Panc1 (cell line): Measurements from ENCODE around the gene MRC1. TPM values are rescaled to one million over a fixed set of nuclear protein-coding genes. Genes with fewer than 3 reads are reported as not detected.

Experiments
- ATAC-seq: fragments of 200-7000 bp; cut with Tn5 transposase; 2 replicates; pipeline ENCODE4 v1.9.1; 2020; ENCODE audit warnings: mild to moderate bottlenecking, moderate library complexity
- BruUV-seq: library from RNA; stranded (reverse); fragments of 400-500 nt; replicated peaks from 2 replicates; lab custom pipeline; 2021; lab: Mats Ljungman, UMichigan
- CTCF ChIA-PET: fragments of 300-600 bp; sonication (Branson Sonifier 250); formaldehyde crosslinking; loops from one replicate; lab custom pipeline; 2022; ENCODE audit warnings: antibody characterized with exemption; lab: Charles Lee
- POLR2A ChIA-PET: fragments of 300-600 bp; sonication (Branson Sonifier 250); formaldehyde crosslinking; loops from one replicate; lab custom pipeline; 2022; ENCODE audit warnings: antibody characterized with exemption; lab: Charles Lee
- DNase-seq: peaks from one replicate; pipeline ENCODE4 v3.0.0-alpha.2; 2010; ENCODE audit warnings: low read depth, low spot score
- H3K27ac ChIP-seq: 2 replicates; pipeline ENCODE4 v1.5.1; 2011; ENCODE audit warnings: mild to moderate bottlenecking, low read length, inconsistent platforms
- H3K27me3 ChIP-seq: fragments of 200-500 bp; sonication (Bioruptor generic); 2 replicates; pipeline ENCODE4 v1.6.0; 2014; ENCODE audit warnings: low read length, inconsistent platforms; ENCODE audit not compliant: control insufficient read depth, insufficient read depth
- H3K36me3 ChIP-seq: fragments of 200-500 bp; sonication (Bioruptor generic); 2 replicates; pipeline ENCODE4 v1.5.1; 2014; ENCODE audit warnings: inconsistent platforms, mild to moderate bottlenecking, low read length, moderate library complexity; ENCODE audit not compliant: control insufficient read depth, insufficient read depth
- H3K4me1 ChIP-seq: 2 replicates; pipeline ENCODE4 v1.5.1; 2011; ENCODE audit warnings: inconsistent platforms, mild to moderate bottlenecking, low read length, moderate library complexity; ENCODE audit not compliant: control insufficient read depth, insufficient read depth
- H3K4me3 ChIP-seq, 2 experiments: 2 replicates each; pipeline ENCODE4 v1.5.1; 2011 to 2012; ENCODE audit warnings: low read depth in 2 of 2, low read length in 2 of 2, mild to moderate bottlenecking in 2 of 2, inconsistent platforms in 1 of 2, moderate library complexity in 1 of 2
- H3K9me3 ChIP-seq: fragments of 200-500 bp; sonication (Bioruptor generic); 2 replicates; pipeline ENCODE4 v1.5.1; 2014; ENCODE audit warnings: low read depth, mild to moderate bottlenecking, inconsistent platforms, low read length, moderate library complexity; ENCODE audit not compliant: control insufficient read depth, insufficient read depth
- POLR2AphosphoS5 ChIP-seq: IDR thresholded peaks from 2 replicates; pipeline ENCODE4 v1.6.1; 2012; ENCODE audit warnings: mild to moderate bottlenecking, low read depth, low read length, moderate library complexity
- SIN3A ChIP-seq: IDR thresholded peaks from 2 replicates; pipeline ENCODE4 v1.6.1; 2012; ENCODE audit warnings: low read depth, mild to moderate bottlenecking, low read length, moderate library complexity, borderline replicate concordance; ENCODE audit not compliant: insufficient read depth
- TCF7L2 ChIP-seq: IDR thresholded peaks from 2 replicates; pipeline ENCODE4 v1.6.1; 2011; ENCODE audit warnings: mild to moderate bottlenecking, low read depth, low read length, inconsistent platforms
- in situ Hi-C: cut with HindIII; loops from 2 replicates; pipeline ENCODE4 v1.10.0; 2016; ENCODE audit warnings: low sequenced_read_pairs, low pct_unique_long_range_greater_than_20kb
- intact Hi-C: fragments of 100-400 bp; cut with micrococcal nuclease; formaldehyde crosslinking; loops from one replicate; pipeline ENCODE4 v1.10.0; 2022; ENCODE audit not compliant: unreplicated experiment
- total RNA-seq: library from RNA; stranded (reverse); gene quantifications from one replicate; pipeline ENCODE4 v1.2.1, GENCODE V29; 2021; ENCODE audit not compliant: unreplicated experiment
- TF ChIP-seq, protein P1 (sequence below), 2 experiments: IDR thresholded peaks; 2 replicates each; pipeline ENCODE4 v1.6.1; 2011 to 2012; ENCODE audit warnings: low read depth in 2 of 2, control low read depth in 1 of 2, low read length in 1 of 2, mild to moderate bottlenecking in 1 of 2, moderate library complexity in 1 of 2; ENCODE audit not compliant: insufficient read depth in 1 of 2
- TF ChIP-seq, protein P2 (sequence below): fragments of 450-650 bp; IDR thresholded peaks from 2 replicates; pipeline ENCODE4 v1.5.1; 2017; ENCODE audit warnings: mild to moderate bottlenecking

The MRC1 gene
- total RNA-seq, 1 experiment from 2014 or later, result 0.21 TPM

GRCh38 chr10:17783751-17784150 lies 25.4 kb upstream of the MRC1 start:
- POLR2A ChIA-PET, result no interaction called here
- no peak for DNase-seq

DNA sequence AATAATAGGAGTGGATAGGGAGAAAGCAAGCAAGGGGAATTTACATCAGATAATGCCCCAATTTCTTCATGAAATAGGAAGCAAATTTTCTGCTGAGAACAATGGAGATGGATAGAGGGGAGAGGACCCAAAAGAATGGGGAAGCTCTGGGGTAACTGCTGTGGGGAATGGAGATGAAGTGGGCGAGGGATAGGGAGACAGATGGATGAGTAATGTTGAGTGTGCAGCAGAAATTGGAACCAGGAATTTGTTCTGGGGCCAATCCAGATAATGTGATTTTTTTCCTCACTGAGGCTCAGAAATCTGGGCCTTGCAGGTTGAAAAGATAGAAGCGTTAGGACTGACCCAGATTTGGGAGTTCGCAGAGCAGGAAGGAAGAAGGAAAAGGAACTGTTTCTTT lies 24.5 kb upstream of the MRC1 start:
- Histone ChIP-seq H3K27ac (peak overlapping the region; percentile 79), H3K4me3 (no peak overlapping the region), H3K9me3 (no peaks in the 10 kb centered on the region), H3K4me1 (peaks cover 39% of the 10 kb centered on the region), H3K27me3 (no peaks in the 10 kb centered on the region), H3K36me3 (no peaks in the 10 kb centered on the region)
- DNase-seq (no peak), ATAC-seq (no peak)
- no TSS peak for BruUV-seq
- intact Hi-C loops, result no loop called here
- CTCF ChIA-PET, result no interaction called here
- in situ Hi-C loops, result no loop called here
- TF ChIP-seq TCF7L2 (no peak), POLR2AphosphoS5 (no peak), SIN3A (no peak)
- TF ChIP-seq, protein P1, sequence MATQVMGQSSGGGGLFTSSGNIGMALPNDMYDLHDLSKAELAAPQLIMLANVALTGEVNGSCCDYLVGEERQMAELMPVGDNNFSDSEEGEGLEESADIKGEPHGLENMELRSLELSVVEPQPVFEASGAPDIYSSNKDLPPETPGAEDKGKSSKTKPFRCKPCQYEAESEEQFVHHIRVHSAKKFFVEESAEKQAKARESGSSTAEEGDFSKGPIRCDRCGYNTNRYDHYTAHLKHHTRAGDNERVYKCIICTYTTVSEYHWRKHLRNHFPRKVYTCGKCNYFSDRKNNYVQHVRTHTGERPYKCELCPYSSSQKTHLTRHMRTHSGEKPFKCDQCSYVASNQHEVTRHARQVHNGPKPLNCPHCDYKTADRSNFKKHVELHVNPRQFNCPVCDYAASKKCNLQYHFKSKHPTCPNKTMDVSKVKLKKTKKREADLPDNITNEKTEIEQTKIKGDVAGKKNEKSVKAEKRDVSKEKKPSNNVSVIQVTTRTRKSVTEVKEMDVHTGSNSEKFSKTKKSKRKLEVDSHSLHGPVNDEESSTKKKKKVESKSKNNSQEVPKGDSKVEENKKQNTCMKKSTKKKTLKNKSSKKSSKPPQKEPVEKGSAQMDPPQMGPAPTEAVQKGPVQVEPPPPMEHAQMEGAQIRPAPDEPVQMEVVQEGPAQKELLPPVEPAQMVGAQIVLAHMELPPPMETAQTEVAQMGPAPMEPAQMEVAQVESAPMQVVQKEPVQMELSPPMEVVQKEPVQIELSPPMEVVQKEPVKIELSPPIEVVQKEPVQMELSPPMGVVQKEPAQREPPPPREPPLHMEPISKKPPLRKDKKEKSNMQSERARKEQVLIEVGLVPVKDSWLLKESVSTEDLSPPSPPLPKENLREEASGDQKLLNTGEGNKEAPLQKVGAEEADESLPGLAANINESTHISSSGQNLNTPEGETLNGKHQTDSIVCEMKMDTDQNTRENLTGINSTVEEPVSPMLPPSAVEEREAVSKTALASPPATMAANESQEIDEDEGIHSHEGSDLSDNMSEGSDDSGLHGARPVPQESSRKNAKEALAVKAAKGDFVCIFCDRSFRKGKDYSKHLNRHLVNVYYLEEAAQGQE (IDR thresholded peaks at IDR 0.05; ENCODE audit: insufficient read depth in 1 of 2, low read depth in 2 of 2, low read length in 1 of 2), result no peak
- TF ChIP-seq, protein P2, sequence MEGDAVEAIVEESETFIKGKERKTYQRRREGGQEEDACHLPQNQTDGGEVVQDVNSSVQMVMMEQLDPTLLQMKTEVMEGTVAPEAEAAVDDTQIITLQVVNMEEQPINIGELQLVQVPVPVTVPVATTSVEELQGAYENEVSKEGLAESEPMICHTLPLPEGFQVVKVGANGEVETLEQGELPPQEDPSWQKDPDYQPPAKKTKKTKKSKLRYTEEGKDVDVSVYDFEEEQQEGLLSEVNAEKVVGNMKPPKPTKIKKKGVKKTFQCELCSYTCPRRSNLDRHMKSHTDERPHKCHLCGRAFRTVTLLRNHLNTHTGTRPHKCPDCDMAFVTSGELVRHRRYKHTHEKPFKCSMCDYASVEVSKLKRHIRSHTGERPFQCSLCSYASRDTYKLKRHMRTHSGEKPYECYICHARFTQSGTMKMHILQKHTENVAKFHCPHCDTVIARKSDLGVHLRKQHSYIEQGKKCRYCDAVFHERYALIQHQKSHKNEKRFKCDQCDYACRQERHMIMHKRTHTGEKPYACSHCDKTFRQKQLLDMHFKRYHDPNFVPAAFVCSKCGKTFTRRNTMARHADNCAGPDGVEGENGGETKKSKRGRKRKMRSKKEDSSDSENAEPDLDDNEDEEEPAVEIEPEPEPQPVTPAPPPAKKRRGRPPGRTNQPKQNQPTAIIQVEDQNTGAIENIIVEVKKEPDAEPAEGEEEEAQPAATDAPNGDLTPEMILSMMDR, result no peak
- POLR2A ChIA-PET, result no interaction called here

More at GRCh38 chr10:17783751-17784150, 25.4 kb upstream of the MRC1 start:
- TF ChIP-seq TCF7L2 (no peak), POLR2AphosphoS5 (no peak)
- TF ChIP-seq, protein P1 (IDR thresholded peaks at IDR 0.05; ENCODE audit: insufficient read depth in 1 of 2, low read depth in 2 of 2, low read length in 1 of 2), result no peak
- intact Hi-C loops (no loop called here), in situ Hi-C loops (no loop called here)
- H3K36me3 ChIP-seq, result no peaks in the 10 kb centered on the region
- peaks cover 35% of the 10 kb centered on the region for H3K4me1 ChIP-seq
- H3K27ac ChIP-seq, result peak overlapping the region; percentile 79
- no peak for ATAC-seq
- BruUV-seq, result no TSS peak
- H3K9me3 ChIP-seq, result no peaks in the 10 kb centered on the region
- H3K27me3 ChIP-seq, result no peaks in the 10 kb centered on the region
- CTCF ChIA-PET, result interaction anchor here (1.0 kb wide), 1 partner anchor 38 kb away, joined by 3 read pairs; no protein-coding TSS in a partner anchor
- peak overlapping the region in 1 of 2 experiments; percentile 1; a peak in 1 of 4 replicates for H3K4me3 ChIP-seq
